Measurements from ENCODE around the gene TENM3.
A peak's percentile ranks its signal among the peaks of the same experiment; 100 is the strongest.

Gene TENM3

GRCh38 chr4:182475539-182475938, 232.3 kb downstream of the TENM3 start:
- no peak for DNase-seq

DNA sequence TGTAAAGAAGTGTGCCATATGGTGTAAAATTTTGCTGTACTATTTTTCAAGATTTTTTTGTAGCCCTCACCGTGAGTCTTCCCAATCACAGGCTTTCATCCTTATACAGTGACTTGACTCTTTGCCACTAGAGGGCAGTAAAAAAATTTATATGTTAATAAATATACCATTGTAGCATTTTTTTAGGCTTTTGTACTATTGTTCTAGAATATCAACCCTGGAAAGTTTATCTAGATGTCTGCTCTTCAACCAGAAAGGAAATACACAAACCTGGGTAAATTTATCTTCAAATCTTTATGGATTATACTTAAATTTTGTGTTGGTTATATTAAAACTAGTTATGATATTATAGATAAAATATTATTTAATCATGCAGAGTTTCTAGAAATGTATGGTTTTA, 235.3 kb downstream of the TENM3 start:
- peak; percentile 81 for DNase-seq

GRCh38 chr4:182483685-182484084, 240.5 kb downstream of the TENM3 start:
- DNase-seq, result no peak

- DNase-seq, result no peak
Measured at GRCh38 chr4:182486881-182487280, 243.7 kb downstream of the TENM3 start.

DNA sequence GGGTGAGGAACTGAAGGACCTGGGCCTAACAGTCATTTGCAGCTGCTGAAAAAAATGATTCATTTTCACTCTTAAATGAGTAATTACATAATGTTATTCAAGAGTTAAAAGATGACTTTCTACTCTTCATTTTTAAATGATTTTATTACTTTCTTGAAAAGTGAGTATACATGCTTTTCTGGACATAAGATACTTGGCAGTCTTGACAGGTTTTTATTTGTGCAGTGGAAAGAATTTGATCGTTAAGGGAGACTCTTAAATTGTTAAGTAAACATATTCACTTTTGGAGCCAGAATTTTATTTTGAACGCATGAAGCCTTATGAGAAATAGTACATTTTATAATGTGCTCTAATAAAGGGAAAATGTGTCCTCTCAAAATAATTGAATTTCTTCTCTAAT, 245.7 kb downstream of the TENM3 start:
- no peak for DNase-seq

DNA sequence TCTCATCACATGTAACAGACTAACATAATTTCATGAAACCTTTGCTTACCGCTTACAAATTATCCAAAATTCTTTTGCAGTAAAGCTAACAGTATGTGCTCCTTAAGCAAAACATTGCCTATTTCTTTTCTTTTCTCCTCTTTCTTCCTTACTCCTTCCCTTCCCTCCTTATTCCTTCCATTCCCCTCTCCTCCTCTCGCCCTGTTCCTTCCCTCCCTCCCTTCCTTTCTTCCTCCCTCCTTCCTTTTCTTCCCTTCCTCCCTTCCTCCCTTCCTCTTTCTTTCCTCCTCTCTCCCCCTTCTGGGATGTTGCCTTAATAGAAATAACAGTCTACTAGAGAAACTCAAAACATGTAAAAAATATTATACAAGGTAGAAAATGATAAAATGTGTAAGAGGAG, 246.4 kb downstream of the TENM3 start:
- no peak for DNase-seq

- no peak for DNase-seq
Measured at GRCh38 chr4:182491719-182492118, 248.5 kb downstream of the TENM3 start.

- no peak for DNase-seq
Measured at GRCh38 chr4:182492423-182492822, 249.2 kb downstream of the TENM3 start.

- no peak for DNase-seq
Measured at GRCh38 chr4:182493377-182493776, 250.2 kb downstream of the TENM3 start.

DNA sequence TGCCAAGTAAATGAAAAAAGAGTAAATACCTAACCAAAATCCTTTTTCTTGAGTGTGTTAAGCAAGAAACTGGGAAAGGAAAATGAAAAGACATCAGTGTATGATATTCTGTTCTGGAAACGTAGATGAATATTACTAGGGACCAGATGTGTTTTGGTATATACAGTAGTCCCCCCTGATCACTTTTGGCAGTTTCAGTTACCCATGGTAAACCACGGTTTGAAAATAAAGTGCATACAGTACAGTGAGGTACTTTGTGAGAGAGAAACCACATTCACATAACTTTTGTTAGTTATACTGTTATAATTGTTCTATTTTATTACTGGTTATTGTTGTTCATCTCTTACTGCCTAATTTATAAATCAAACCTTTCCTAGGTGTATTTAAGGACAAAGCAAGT, 250.9 kb downstream of the TENM3 start:
- no peak for DNase-seq

DNA sequence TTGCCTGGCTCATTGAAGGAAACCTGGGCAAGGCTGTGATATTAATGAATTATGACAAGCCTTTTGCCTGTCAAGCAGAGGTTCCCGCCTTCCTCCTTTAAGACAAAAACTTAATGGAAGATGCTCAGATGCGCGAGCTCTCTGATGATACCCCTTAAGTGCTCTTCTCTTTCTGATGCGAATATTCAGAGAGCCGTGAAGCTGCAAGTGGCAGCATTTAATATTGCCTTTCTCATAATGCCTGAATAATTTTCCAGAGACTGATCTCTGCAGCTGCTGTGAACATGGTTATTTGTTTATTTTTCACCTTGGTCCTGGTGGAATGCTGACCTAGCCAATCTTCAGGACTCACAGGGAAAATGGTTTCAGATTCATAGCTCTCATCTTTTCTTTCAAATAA, 251.8 kb downstream of the TENM3 start:
- DNase-seq, result peak; percentile 8

GRCh38 chr4:182495645-182496385, 252.6 kb downstream of the TENM3 start:
- no peak for DNase-seq

GRCh38 chr4:182496408-182496807, 253.2 kb downstream of the TENM3 start:
- DNase-seq, result no peak

DNA sequence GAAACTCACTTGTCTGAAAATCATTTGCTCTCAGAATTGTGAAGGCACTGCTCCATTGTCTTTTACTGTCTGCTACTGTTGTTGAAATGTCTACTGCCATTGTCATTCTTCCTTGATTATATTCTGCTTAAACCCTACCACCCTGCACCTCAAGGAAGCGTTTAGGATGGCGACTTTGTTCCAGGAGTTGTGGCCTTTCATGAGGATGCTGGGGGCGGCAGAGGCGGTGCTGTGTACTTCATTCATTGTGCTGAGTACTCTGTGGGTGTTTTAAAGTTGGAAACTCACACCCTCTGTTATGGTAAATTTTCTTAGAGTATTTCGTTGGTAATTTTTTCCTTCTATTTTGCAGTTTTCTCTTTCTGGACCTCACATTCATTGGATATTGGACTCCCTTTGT, 258.9 kb downstream of the TENM3 start:
- no peak for DNase-seq

GRCh38 chr4:182504463-182504862, 261.3 kb downstream of the TENM3 start:
- DNase-seq, result no peak

DNA sequence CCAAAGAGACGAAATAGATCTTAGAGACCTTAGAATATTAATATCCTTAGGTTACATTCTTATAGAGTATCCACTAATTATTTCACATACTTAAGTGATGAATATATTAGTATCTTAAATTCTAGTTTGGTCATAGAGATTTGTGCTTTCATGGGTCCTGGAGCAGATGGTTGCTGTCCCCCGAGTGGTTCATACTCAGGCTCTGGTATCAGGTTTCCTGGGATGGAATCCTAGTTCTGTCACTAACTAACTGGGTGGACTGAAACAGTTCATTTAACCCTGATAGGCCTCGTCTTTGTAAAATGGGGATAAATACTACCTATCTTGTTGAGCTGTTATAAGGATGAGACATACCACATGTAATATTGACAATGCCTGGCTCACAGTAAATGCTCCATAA, 264.6 kb downstream of the TENM3 start:
- peak; percentile 58 for DNase-seq

DNA sequence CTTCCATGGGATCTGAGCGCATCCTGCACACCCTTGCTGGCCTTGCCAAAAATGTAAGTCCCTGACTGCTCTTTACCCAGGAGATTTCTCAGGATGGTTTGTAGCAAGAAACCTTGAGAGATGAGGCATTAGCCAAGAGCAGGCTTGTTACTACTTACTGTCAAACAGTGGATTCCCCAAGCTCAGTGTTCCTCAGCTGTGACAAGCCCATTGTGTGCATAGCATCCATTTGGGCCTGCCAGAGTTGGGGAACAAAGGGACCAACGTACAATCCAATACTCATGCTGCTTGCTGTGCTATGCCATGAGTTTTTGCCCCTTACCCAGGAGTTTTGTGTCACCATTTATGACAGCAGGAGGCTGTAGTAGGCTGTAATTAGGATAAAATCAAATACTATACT, 267.6 kb downstream of the TENM3 start:
- no peak for DNase-seq

- no peak for DNase-seq
Measured at GRCh38 chr4:182513587-182514291, 270.5 kb downstream of the TENM3 start.

- no peak for DNase-seq
Measured at GRCh38 chr4:182518421-182518820, 275.2 kb downstream of the TENM3 start.

DNA sequence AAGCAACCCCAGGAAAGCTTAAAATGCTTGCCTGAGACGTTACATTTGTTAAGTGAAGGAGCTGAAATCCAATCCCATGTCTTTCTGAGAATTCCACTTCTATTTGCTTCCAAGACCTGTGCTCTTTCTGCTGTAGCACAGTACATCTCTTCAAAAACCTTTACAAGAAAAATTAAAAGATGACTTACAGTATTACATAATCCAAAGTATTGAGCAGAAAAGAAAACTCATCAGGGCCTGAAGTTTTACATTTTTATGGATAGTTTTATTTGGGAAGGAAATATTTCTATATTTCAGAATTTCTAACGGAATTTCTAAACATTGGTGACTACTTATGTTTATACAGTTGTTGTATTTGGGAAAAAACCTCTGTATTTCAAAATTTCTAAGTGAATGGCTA, 276.3 kb downstream of the TENM3 start:
- DNase-seq, result no peak

- DNase-seq, result no peak
Measured at GRCh38 chr4:182521011-182521410, 277.8 kb downstream of the TENM3 start.

DNA sequence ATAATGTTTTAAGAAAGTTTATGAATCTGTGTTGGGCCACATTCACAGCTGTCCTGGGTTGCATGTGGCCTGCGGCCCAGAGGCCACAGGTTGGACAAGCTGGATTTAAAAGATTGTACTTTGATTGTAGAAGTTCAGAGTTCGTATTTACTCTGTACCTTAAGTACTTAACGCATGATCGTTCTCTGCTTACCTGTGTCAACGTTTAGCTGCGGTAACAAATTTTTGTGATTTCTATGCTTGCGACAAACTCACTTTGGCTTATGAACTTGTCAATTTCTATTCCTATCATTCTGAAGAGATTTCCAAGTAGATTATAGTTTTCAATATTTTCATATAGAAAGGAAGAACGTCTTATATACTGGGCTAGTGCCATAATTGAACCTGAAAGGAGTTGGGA, 285.6 kb downstream of the TENM3 start:
- no peak for DNase-seq

GRCh38 chr4:182530451-182530850, 287.2 kb downstream of the TENM3 start:
- DNase-seq, result no peak

- no peak for DNase-seq
Measured at GRCh38 chr4:182531555-182532162, 288.5 kb downstream of the TENM3 start.
